H1 (cell line): Measurements from ENCODE around the gene CIAO3. TPM values are rescaled to one million over a fixed set of nuclear protein-coding genes. Genes with fewer than 3 reads are reported as not detected.

ENCODE experiments used
- CBX5 ChIP-seq: fragments of 300-800, 300-1000 bp; sonication (generic); IDR thresholded peaks from 2 replicates; pipeline ENCODE4 v1.7.1; 2016; ENCODE audit warnings: antibody characterized with exemption, low read length, low read depth
- CHD1 ChIP-seq: IDR thresholded peaks from 2 replicates; pipeline ENCODE4 v1.6.1; 2012; ENCODE audit warnings: low read depth, low read length, improper control_type of control experiment
- CREB1 ChIP-seq: IDR thresholded peaks from 2 replicates; pipeline ENCODE4 v1.6.1; 2012; ENCODE audit warnings: inconsistent platforms
- CTBP2 ChIP-seq: IDR thresholded peaks from 2 replicates; pipeline ENCODE4 v1.7.0; 2011; ENCODE audit warnings: borderline replicate concordance, mild to moderate bottlenecking, moderate library complexity, mixed read lengths, low read length; ENCODE audit not compliant: insufficient read depth, insufficient read length
- E2F6 ChIP-seq: IDR thresholded peaks from 2 replicates; pipeline ENCODE4 v1.6.1; 2012; ENCODE audit warnings: inconsistent platforms
- FOSL1 ChIP-seq: IDR thresholded peaks from 2 replicates; pipeline ENCODE4 v1.6.1; 2011; ENCODE audit warnings: mild to moderate bottlenecking, low read depth, low read length, moderate library complexity; ENCODE audit not compliant: insufficient read depth
- GTF2F1 ChIP-seq: IDR thresholded peaks from 2 replicates; pipeline ENCODE4 v1.6.1; 2012; ENCODE audit warnings: low read depth, low read length, improper control_type of control experiment, borderline replicate concordance
- HDAC6 ChIP-seq: IDR thresholded peaks from one replicate; pipeline ENCODE4 v1.7.1; 2012; ENCODE audit warnings: low read depth, mild to moderate bottlenecking, inconsistent platforms, low read length, moderate library complexity
- JUN ChIP-seq: IDR thresholded peaks from 2 replicates; pipeline ENCODE4 v1.6.1; 2011; ENCODE audit warnings: low read depth, mild to moderate bottlenecking, improper control_type of control experiment, low read length
- KDM4A ChIP-seq: IDR thresholded peaks from one replicate; pipeline ENCODE4 v1.7.1; 2012; ENCODE audit warnings: low read depth, mild to moderate bottlenecking, moderate library complexity, low read length, inconsistent platforms; ENCODE audit not compliant: severe bottlenecking
- MAX ChIP-seq: IDR thresholded peaks from 2 replicates; pipeline ENCODE4 v1.6.1; 2012; ENCODE audit warnings: inconsistent platforms
- NANOG ChIP-seq: IDR thresholded peaks from 2 replicates; pipeline ENCODE4 v1.6.1; 2011; ENCODE audit warnings: low read length, low read depth, mild to moderate bottlenecking, inconsistent platforms; ENCODE audit not compliant: insufficient read depth, poor library complexity, severe bottlenecking
- RAD21 ChIP-seq, 2 experiments: IDR thresholded peaks in 1 of 2; conservative IDR thresholded peaks in 1 of 2; 2 replicates each; pipeline ENCODE4 v1.6.1; 2011; ENCODE audit warnings: low read depth in 2 of 2, low read length in 2 of 2, improper control_type of control experiment in 1 of 2, inconsistent platforms in 1 of 2, mild to moderate bottlenecking in 1 of 2, moderate library complexity in 1 of 2
- SAP30 ChIP-seq: fragments of 300-600 bp; sonication (generic); IDR thresholded peaks from 2 replicates; pipeline ENCODE4 v1.7.1; 2012; ENCODE audit warnings: low read length, moderate library complexity, mild to moderate bottlenecking, inconsistent platforms; ENCODE audit not compliant: insufficient read depth, insufficient replicate concordance
- SIRT6 ChIP-seq: IDR thresholded peaks from one replicate; pipeline ENCODE4 v1.7.1; 2012; ENCODE audit warnings: low read length, inconsistent platforms
- SIX5 ChIP-seq: IDR thresholded peaks from 2 replicates; pipeline ENCODE4 v1.6.1; 2011; ENCODE audit warnings: mild to moderate bottlenecking, low read depth, low read length
- SP2 ChIP-seq: IDR thresholded peaks from 2 replicates; pipeline ENCODE4 v1.6.1; 2012; ENCODE audit warnings: mild to moderate bottlenecking, low read length, inconsistent platforms
- SP4 ChIP-seq: IDR thresholded peaks from 2 replicates; pipeline ENCODE4 v1.6.1; 2012; ENCODE audit warnings: low read length, inconsistent platforms
- TAF1 ChIP-seq: IDR thresholded peaks from 2 replicates; pipeline ENCODE4 v1.6.1; 2011; ENCODE audit warnings: mild to moderate bottlenecking, low read depth, low read length
- TBP ChIP-seq: IDR thresholded peaks from 2 replicates; pipeline ENCODE4 v1.6.1; 2011; ENCODE audit warnings: low read depth, low read length, improper control_type of control experiment
- USF2 ChIP-seq: IDR thresholded peaks from 2 replicates; pipeline ENCODE4 v1.6.1; 2011; ENCODE audit warnings: low read length, improper control_type of control experiment
- ZNF274 ChIP-seq: IDR thresholded peaks from 2 replicates; pipeline ENCODE4 v1.7.0; 2012; ENCODE audit warnings: low read length, borderline replicate concordance; ENCODE audit errors: extremely low read depth
- polyA plus RNA-seq, 7 experiments: library from polyadenylated mRNA; depleted of rRNA in 3 of 7; stranded (reverse) in 5 of 7; unstranded in 2 of 7; fragments of >200 nt in 5 of 7; fragments of 200-250 nt in 2 of 7; gene quantifications; 1 replicate in 5 of 7; 2 replicates in 1 of 7; 4 replicates in 1 of 7; pipeline versions ENCODE4 v1.2.1 to v1.2.3, GENCODE V29; 2011 to 2013; ENCODE audit warnings: missing spikeins in 2 of 7, mixed read lengths in 2 of 7
- total RNA-seq: library from RNA; stranded (reverse); fragmentation: NEBNext Ultra II Directional; extraction: Animal tissue kit (Norgen Biotek cat#: 25700); gene quantifications from 2 replicates; pipeline ENCODE4 v1.2.1, GENCODE V29; 2021

CIAO3 gene
- total and polyA plus RNA-seq, 2 of the 8 experiments (the other 6 are each of a cell fraction or from before 2014, with no cell fraction given), result 20.0 to 20.4 TPM

GRCh38 chr16:788399-789126 is 47.8 kb upstream of the CIAO3 start, which contains the start of gene CHTF18 (continued):
- TF ChIP-seq USF2, result no peak
- no peak for TF ChIP-seq NANOG
- TF ChIP-seq MAX, result peak; percentile 67
- peak; percentile 68 for TF ChIP-seq E2F6
- no peak for TF ChIP-seq SIRT6
- peak; percentile 31; the same call in 1 of the 2 replicates for TF ChIP-seq TBP
- no peak for TF ChIP-seq SAP30
- TF ChIP-seq JUN, result no peak
- no peak for TF ChIP-seq GTF2F1
- no peak for TF ChIP-seq ZNF274
- peak; percentile 47 for TF ChIP-seq TAF1
- TF ChIP-seq CHD1, result no peak
- no peak for TF ChIP-seq CTBP2
- TF ChIP-seq SIX5, result no peak
- TF ChIP-seq HDAC6, result no peak
- peak; percentile 97 for TF ChIP-seq KDM4A
- TF ChIP-seq SP4, result peak; percentile 52; the same call in 1 of the 2 replicates
- 0 out of 2 replicates have a peak, but pooled peaks have one; percentile 11 for TF ChIP-seq FOSL1
- no peak; the same call in 1 of the 2 replicates for TF ChIP-seq CREB1
- no peak for TF ChIP-seq SP2
- no peak for TF ChIP-seq RAD21 (IDR thresholded peaks at IDR 0.05 in 1 of 2, conservative IDR thresholded peaks at IDR 0.05 in 1 of 2; ENCODE audit: low read depth in 2 of 2, low read length in 2 of 2)
- TF ChIP-seq CBX5, result no peak
